NCI-H146 treated with DMSO at 0.1 percent for 48 hours (cell line): ENCODE data around the gene TMEM164.
"Not testable (repeated sequence)": the region's sequence is repeated elsewhere in the genome, so short reads cannot be mapped to it uniquely, and the experiment has no call there.

ENCODE experiments used
- DNase-seq: peaks from one replicate; lab custom pipeline; 2025; ENCODE audit not compliant: unreplicated experiment; lab: John Stamatoyannopoulos, UW

The TMEM164 gene

GRCh38 chrX:110123331-110123782 is 120.4 kb downstream of the TMEM164 start:
- DNase-seq = no peak

- DNase-seq = no peak
Observed at GRCh38 chrX:110125446-110126162, 122.7 kb downstream of the TMEM164 start.

GRCh38 chrX:110131031-110131430 is 128.1 kb downstream of the TMEM164 start:
- DNase-seq = no peak

- no peak for DNase-seq
Observed at GRCh38 chrX:110132450-110133114, 129.7 kb downstream of the TMEM164 start.

GRCh38 chrX:110133735-110134370 is 130.9 kb downstream of the TMEM164 start:
- DNase-seq = no peak

GRCh38 chrX:110135618-110136017 is 132.7 kb downstream of the TMEM164 start:
- DNase-seq = no peak

- no peak for DNase-seq
Observed at GRCh38 chrX:110136136-110136535, 133.2 kb downstream of the TMEM164 start.

- no peak for DNase-seq
Observed at GRCh38 chrX:110138557-110138956, 135.6 kb downstream of the TMEM164 start.

- no peak for DNase-seq
Observed at GRCh38 chrX:110139172-110139571, 136.3 kb downstream of the TMEM164 start.

GRCh38 chrX:110142096-110142495 is 139.2 kb downstream of the TMEM164 start:
- DNase-seq = no peak

- no peak for DNase-seq
Observed at GRCh38 chrX:110143454-110144210, 140.7 kb downstream of the TMEM164 start.

GRCh38 chrX:110145311-110145710 is 142.4 kb downstream of the TMEM164 start:
- no peak for DNase-seq

GRCh38 chrX:110145854-110146253 is 142.9 kb downstream of the TMEM164 start:
- DNase-seq = no peak

- no peak for DNase-seq
Observed at GRCh38 chrX:110146521-110146920, 143.6 kb downstream of the TMEM164 start.

- DNase-seq = no peak
Observed at GRCh38 chrX:110153244-110153643, 150.3 kb downstream of the TMEM164 start.

GRCh38 chrX:110153896-110154295 is 151.0 kb downstream of the TMEM164 start:
- DNase-seq = no peak

GRCh38 chrX:110154328-110154727 is 151.4 kb downstream of the TMEM164 start:
- DNase-seq = not testable (repeated sequence)

- no peak for DNase-seq
Observed at GRCh38 chrX:110155759-110156158, 152.8 kb downstream of the TMEM164 start.

- DNase-seq = no peak
Observed at GRCh38 chrX:110156167-110156754, 153.3 kb downstream of the TMEM164 start.

- no peak for DNase-seq
Observed at GRCh38 chrX:110157444-110157843, 154.5 kb downstream of the TMEM164 start.

- DNase-seq = no peak
Observed at GRCh38 chrX:110159235-110159634, 156.3 kb downstream of the TMEM164 start.
